GM19193 (cell line): ENCODE results near the gene MNX1.

Source experiments
- POLR2A ChIP-seq: IDR thresholded peaks from 4 replicates; pipeline ENCODE4 v1.6.1; 2011; ENCODE audit not compliant: insufficient read depth, insufficient read length; ENCODE audit errors: extremely low read depth

MNX1 gene

GRCh38 chr7:157003445-157003755 is 7.1 kb downstream of the MNX1 start:
- no peak for TF ChIP-seq POLR2A

- TF ChIP-seq POLR2A: no peak
Observed at GRCh38 chr7:157002819-157003421, 7.5 kb downstream of the MNX1 start.

GRCh38 chr7:157001920-157002818 is 8.3 kb downstream of the MNX1 start:
- TF ChIP-seq POLR2A: no peak

GRCh38 chr7:157000741-157001653 is 9.5 kb downstream of the MNX1 start:
- TF ChIP-seq POLR2A: no peak

GRCh38 chr7:156999958-157000726 is 10.3 kb downstream of the MNX1 start:
- TF ChIP-seq POLR2A: no peak

GRCh38 chr7:156998988-156999957 is 11.2 kb downstream of the MNX1 start:
- TF ChIP-seq POLR2A: no peak

- no peak for TF ChIP-seq POLR2A
Observed at GRCh38 chr7:156994417-156994816, 16.0 kb downstream of the MNX1 start.

GRCh38 chr7:156993925-156994235 is 16.6 kb downstream of the MNX1 start:
- TF ChIP-seq POLR2A: no peak

- TF ChIP-seq POLR2A: no peak
Observed at GRCh38 chr7:156993021-156993924, 17.2 kb downstream of the MNX1 start.

- TF ChIP-seq POLR2A: no peak
Observed at GRCh38 chr7:156989766-156990535, 20.5 kb downstream of the MNX1 start.

- no peak for TF ChIP-seq POLR2A
Observed at GRCh38 chr7:156988343-156989185, 21.9 kb downstream of the MNX1 start.
